NT2/D1 (cell line): ENCODE results near the gene TSKS.

Experiments used
- DNase-seq: peaks from one replicate; pipeline ENCODE4 v3.0.0-alpha.2; 2011; ENCODE audit warnings: low read depth, low spot score
- H3K27me3 ChIP-seq: 2 replicates; pipeline ENCODE4 v1.6.0; 2011; ENCODE audit warnings: mild to moderate bottlenecking; ENCODE audit not compliant: insufficient read length, insufficient read depth
- H3K36me3 ChIP-seq: 2 replicates; pipeline ENCODE4 v1.6.1; 2011; ENCODE audit warnings: mild to moderate bottlenecking, low read length, mixed read lengths; ENCODE audit not compliant: insufficient read depth, insufficient read length
- H3K4me1 ChIP-seq: 2 replicates; pipeline ENCODE4 v1.5.1; 2011; ENCODE audit not compliant: insufficient read depth, insufficient read length
- H3K4me3 ChIP-seq: 2 replicates; pipeline ENCODE4 v1.5.1; 2011; ENCODE audit warnings: low read depth; ENCODE audit not compliant: insufficient read length
- H3K9ac ChIP-seq: 2 replicates; pipeline ENCODE4 v1.6.0; 2011; ENCODE audit warnings: low read depth; ENCODE audit not compliant: insufficient read length
- H3K9me3 ChIP-seq: 2 replicates; pipeline ENCODE4 v1.5.1; 2011; ENCODE audit warnings: mild to moderate bottlenecking, low read length; ENCODE audit not compliant: insufficient read depth
- SUZ12 ChIP-seq: IDR thresholded peaks from 2 replicates; pipeline ENCODE4 v1.6.1; 2011; ENCODE audit not compliant: insufficient read length, insufficient read depth; ENCODE audit errors: extremely low read depth
- YY1 ChIP-seq: IDR thresholded peaks from 2 replicates; pipeline ENCODE4 v1.6.1; 2011; ENCODE audit not compliant: insufficient read length, insufficient read depth
- ZNF274 ChIP-seq: IDR thresholded peaks from 2 replicates; pipeline ENCODE4 v1.6.1; 2011; ENCODE audit warnings: mild to moderate bottlenecking, low read depth, low read length

Gene TSKS, protein sequence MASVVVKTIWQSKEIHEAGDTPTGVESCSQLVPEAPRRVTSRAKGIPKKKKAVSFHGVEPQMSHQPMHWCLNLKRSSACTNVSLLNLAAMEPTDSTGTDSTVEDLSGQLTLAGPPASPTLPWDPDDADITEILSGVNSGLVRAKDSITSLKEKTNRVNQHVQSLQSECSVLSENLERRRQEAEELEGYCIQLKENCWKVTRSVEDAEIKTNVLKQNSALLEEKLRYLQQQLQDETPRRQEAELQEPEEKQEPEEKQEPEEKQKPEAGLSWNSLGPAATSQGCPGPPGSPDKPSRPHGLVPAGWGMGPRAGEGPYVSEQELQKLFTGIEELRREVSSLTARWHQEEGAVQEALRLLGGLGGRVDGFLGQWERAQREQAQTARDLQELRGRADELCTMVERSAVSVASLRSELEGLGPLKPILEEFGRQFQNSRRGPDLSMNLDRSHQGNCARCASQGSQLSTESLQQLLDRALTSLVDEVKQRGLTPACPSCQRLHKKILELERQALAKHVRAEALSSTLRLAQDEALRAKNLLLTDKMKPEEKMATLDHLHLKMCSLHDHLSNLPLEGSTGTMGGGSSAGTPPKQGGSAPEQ

GRCh38 chr19:49763230-49763629 is at the start of gene TSKS:
Gene TSKS (minus strand): TSS chr19:49763306. CDS start chr19:49763247, 59 bp downstream.
- Histone ChIP-seq H3K4me1 (peaks cover 6% of the 10 kb centered on the region), H3K4me3 (no peak within 1 kb of the TSS), H3K9me3 (no peaks in the 10 kb centered on the region), H3K9ac (no peak within 1 kb of the TSS), H3K27me3 (no peaks in the 10 kb centered on the region), H3K36me3 (peaks cover 3% of the 10 kb centered on the region)
- DNase-seq, result no peak
- TF ChIP-seq SUZ12, result no peak
- no peak for TF ChIP-seq YY1

- peaks cover 7% of the 10 kb centered on the region for H3K4me1 ChIP-seq
- peaks cover 23% of the 10 kb centered on the region for H3K36me3 ChIP-seq
Measured at GRCh38 chr19:49812452-49812996, 49.4 kb upstream of the TSKS start.

GRCh38 chr19:49811328-49811727 is 48.2 kb upstream of the TSKS start:
- no peaks in the 10 kb centered on the region for H3K9me3 ChIP-seq
- TF ChIP-seq YY1 (no peak), SUZ12 (no peak), ZNF274 (no peak)
- peaks cover 7% of the 10 kb centered on the region for H3K4me1 ChIP-seq
- no peak overlapping the region for H3K9ac ChIP-seq
- H3K27me3 ChIP-seq, result no peaks in the 10 kb centered on the region
- no peak for DNase-seq
- no peak overlapping the region for H3K4me3 ChIP-seq
- peaks cover 29% of the 10 kb centered on the region for H3K36me3 ChIP-seq

More at GRCh38 chr19:49812452-49812996, 49.4 kb upstream of the TSKS start:
- no peaks in the 10 kb centered on the region for H3K27me3 ChIP-seq
- DNase-seq, result no peak
- H3K4me3 ChIP-seq, result peak overlapping the region; percentile 71
- H3K9me3 ChIP-seq, result no peaks in the 10 kb centered on the region
- TF ChIP-seq YY1, result no peak
- no peak for TF ChIP-seq ZNF274
- no peak for TF ChIP-seq SUZ12
- peak overlapping the region; percentile 81 for H3K9ac ChIP-seq

DNA sequence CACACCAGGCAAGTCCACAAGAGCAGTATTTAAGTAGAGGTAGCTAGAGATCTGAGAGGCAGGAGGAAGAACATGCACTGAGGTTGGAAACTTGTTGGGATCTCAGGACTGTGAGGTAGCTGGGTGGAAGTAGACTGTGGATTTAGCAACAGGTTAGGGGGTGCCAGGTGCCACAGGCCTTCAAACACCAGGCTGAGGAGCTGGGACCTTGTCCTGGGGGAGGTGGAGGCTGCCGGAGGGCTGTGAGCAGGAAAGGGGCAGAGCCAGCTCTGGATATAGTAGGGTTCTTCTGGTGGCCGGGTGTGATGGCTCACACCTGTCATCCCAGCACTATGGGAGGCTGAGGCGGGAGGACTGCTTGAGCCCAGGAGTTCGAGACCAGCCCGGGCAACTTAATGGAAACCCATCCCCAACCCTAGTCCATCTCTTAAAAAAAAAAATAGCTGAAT is 46.9 kb upstream of the TSKS start:
- TF ChIP-seq YY1 (no peak), ZNF274 (no peak), SUZ12 (no peak)
- peaks cover 7% of the 10 kb centered on the region for H3K4me1 ChIP-seq
- H3K27me3 ChIP-seq, result no peaks in the 10 kb centered on the region
- H3K4me3 ChIP-seq, result no peak overlapping the region
- DNase-seq, result no peak
- no peaks in the 10 kb centered on the region for H3K9me3 ChIP-seq
- no peak overlapping the region for H3K9ac ChIP-seq
- H3K36me3 ChIP-seq, result peaks cover 42% of the 10 kb centered on the region

- H3K9ac ChIP-seq, result peak overlapping the region; percentile 32
- H3K27me3 ChIP-seq, result no peaks in the 10 kb centered on the region
- H3K4me1 ChIP-seq, result peaks cover 7% of the 10 kb centered on the region
- peaks cover 47% of the 10 kb centered on the region for H3K36me3 ChIP-seq
- DNase-seq, result no peak
- no peaks in the 10 kb centered on the region for H3K9me3 ChIP-seq
- TF ChIP-seq SUZ12, result no peak
- TF ChIP-seq ZNF274, result no peak
- no peak for TF ChIP-seq YY1
- H3K4me3 ChIP-seq, result no peak overlapping the region
Measured at GRCh38 chr19:49809160-49809940, 46.2 kb upstream of the TSKS start.

- H3K36me3 ChIP-seq, result peaks cover 50% of the 10 kb centered on the region
- TF ChIP-seq YY1, result no peak
- TF ChIP-seq SUZ12, result no peak
- TF ChIP-seq ZNF274, result no peak
- H3K4me1 ChIP-seq, result peaks cover 7% of the 10 kb centered on the region
- H3K9me3 ChIP-seq, result no peaks in the 10 kb centered on the region
- H3K9ac ChIP-seq, result no peak overlapping the region
- no peak overlapping the region for H3K4me3 ChIP-seq
- no peaks in the 10 kb centered on the region for H3K27me3 ChIP-seq
- no peak for DNase-seq
Measured at GRCh38 chr19:49808711-49809159, 45.6 kb upstream of the TSKS start.
